AG09319 (cell line): ENCODE measurements around the gene PPP4R1.

Experiments
- DNase-seq: peaks from one replicate; pipeline ENCODE4 v3.0.0-alpha.2; 2010; ENCODE audit warnings: low read depth; ENCODE audit errors: extremely low read depth
- TF ChIP-seq, protein P1 (sequence below): IDR thresholded peaks from 2 replicates; pipeline ENCODE4 v1.5.1; 2011; ENCODE audit warnings: low read depth, mild to moderate bottlenecking, inconsistent platforms, low read length, moderate library complexity

The PPP4R1 gene

DNA sequence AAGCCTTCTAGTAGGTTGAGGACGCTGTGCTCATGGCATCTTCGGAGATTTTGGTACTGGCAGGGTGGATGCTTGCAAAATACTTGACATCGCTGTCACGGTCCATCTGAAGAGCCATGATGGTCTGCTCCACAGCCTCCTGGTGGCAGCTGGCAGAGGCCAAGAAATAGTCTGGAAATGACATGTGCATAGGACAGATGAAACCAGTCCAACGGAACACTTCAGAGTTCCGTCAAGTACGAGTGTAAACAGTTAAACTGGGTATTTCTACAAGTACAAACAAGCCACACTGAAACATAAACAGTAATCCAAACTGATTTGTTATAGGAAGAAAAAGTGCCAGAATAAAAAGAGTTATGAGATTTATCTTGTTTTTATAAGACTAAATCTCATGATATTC is 66.6 kb downstream of the PPP4R1 start:
- TF ChIP-seq, protein P1, sequence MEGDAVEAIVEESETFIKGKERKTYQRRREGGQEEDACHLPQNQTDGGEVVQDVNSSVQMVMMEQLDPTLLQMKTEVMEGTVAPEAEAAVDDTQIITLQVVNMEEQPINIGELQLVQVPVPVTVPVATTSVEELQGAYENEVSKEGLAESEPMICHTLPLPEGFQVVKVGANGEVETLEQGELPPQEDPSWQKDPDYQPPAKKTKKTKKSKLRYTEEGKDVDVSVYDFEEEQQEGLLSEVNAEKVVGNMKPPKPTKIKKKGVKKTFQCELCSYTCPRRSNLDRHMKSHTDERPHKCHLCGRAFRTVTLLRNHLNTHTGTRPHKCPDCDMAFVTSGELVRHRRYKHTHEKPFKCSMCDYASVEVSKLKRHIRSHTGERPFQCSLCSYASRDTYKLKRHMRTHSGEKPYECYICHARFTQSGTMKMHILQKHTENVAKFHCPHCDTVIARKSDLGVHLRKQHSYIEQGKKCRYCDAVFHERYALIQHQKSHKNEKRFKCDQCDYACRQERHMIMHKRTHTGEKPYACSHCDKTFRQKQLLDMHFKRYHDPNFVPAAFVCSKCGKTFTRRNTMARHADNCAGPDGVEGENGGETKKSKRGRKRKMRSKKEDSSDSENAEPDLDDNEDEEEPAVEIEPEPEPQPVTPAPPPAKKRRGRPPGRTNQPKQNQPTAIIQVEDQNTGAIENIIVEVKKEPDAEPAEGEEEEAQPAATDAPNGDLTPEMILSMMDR, result no peak
- DNase-seq, result no peak

DNA sequence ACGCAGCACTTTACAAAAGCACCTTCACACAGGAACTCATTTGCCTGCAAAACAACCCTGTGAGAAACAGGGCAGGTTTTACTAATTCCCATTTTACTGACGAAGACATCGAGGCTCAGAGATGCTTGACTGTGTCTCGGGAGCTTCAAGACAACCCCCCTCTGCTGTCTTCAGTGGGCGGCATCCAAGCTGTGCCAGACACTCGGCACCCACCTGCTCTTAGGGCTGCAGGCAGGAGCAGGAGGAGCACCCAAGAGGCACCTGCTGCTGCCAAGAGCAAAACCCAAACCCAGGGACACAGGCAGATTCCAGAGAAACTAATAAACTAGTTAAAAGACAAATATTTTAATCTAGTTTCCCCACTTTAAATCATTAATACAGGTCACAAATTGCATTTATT is 67.9 kb downstream of the PPP4R1 start:
- no peak for DNase-seq
- TF ChIP-seq, protein P1, result no peak

DNA sequence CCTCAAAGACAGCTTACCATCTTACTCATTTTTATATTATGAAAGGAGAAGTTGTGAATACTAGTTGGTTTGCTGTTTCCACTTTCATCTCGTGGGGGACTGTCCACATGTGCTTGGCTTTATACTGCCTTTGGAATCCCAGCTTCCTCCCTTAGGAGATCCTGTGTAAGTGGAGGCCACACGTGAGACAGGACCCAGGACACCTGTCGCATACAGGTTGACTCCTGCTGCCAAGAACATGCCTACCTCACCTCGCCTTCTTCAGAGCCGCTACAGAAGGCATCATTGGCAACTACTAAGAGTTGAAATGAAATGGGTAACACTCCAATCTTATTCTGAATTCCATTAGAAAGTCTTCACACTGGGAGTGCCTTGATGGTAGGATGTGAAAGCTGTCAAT is 69.3 kb downstream of the PPP4R1 start:
- DNase-seq, result no peak
- TF ChIP-seq, protein P1, result no peak

DNA sequence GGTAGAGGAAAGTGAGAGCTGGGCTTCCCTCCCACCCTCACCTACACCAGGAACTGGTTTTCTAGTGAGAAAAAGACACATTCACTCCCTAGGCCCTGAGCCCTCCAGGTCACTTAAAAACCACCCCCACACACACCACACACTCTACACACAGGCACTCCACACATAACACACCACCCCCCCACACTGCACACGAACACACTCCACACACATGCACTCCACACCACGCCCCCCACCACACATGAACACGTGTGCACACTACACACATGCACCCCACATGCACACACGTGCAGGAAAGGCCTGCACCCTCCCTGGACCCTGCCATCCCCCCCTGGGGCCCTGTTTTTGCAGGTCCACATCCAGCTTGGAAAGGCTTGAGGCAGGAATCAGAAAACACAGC is 71.4 kb downstream of the PPP4R1 start:
- DNase-seq, result no peak
- TF ChIP-seq, protein P1, result no peak

DNA sequence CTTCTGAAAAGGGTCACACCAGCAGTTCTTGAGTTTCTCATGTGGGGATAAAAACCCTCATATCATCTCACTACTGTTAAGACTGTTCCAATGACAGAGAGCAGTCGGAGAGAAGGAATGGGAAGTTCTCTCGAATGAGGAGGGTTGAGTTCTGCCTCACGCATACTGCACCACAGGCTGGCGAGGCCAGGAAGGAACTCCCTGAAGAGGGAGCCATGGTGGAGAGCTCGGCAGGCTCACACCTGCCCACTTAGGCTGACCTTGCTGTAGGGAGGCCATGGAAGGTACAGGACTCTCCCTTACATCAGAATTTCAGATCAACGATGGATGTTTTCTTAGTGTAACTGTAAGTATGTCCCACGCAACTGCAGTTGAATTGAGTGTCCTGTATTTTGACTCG is 74.4 kb downstream of the PPP4R1 start:
- TF ChIP-seq, protein P1, result no peak

DNA sequence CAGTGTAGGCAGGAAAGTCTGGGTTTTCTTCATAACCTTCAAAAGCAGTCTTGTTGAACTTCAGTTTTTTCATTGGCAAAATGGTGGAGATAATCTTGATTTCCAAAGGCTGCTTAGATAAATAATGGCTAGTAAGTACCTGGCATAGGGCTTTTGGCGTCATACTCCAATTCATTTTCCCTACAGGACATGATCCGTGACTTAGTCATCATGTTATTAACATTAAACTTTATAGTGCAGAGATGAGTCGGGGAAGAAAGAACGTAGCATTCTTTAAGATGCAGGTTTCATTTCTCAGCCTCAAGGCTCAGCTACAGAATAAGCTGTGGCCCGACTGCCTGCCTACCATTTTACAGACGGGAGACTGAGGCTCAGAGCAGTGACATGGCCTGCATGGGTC is 75.1 kb downstream of the PPP4R1 start:
- DNase-seq, result no peak
- TF ChIP-seq, protein P1, result no peak

More for the DNA sequence above, 74.4 kb downstream of the PPP4R1 start:
- no peak for DNase-seq

DNA sequence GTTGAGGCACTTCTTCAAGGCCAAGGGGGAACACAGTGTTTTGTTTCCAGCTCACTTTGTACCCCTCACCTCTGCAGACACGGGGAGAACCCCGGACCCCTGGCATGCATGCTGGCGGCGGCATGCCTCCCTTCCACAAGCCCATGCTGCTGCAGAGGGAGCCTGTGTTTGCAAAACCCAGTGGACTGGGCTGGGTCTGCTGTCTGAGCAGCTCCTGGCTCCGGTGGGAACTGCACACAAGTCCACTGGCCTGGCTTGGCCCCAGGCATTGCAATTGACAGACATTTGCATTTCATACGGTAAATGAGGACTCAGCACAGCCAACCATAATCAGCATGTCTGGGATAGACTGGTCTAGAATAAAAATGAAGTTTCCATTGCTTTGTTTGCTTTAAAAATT is 76.7 kb downstream of the PPP4R1 start:
- no peak for DNase-seq
- TF ChIP-seq, protein P1, result no peak
